ENCODE data around the gene VRK2. TPM values are rescaled to one million over a fixed set of nuclear protein-coding genes. Genes with fewer than 3 reads are reported as not detected.

The VRK2 gene
- total and polyA plus RNA-seq, 8 donors: 4.7 to 18.1 (median 13.3) TPM

DNA sequence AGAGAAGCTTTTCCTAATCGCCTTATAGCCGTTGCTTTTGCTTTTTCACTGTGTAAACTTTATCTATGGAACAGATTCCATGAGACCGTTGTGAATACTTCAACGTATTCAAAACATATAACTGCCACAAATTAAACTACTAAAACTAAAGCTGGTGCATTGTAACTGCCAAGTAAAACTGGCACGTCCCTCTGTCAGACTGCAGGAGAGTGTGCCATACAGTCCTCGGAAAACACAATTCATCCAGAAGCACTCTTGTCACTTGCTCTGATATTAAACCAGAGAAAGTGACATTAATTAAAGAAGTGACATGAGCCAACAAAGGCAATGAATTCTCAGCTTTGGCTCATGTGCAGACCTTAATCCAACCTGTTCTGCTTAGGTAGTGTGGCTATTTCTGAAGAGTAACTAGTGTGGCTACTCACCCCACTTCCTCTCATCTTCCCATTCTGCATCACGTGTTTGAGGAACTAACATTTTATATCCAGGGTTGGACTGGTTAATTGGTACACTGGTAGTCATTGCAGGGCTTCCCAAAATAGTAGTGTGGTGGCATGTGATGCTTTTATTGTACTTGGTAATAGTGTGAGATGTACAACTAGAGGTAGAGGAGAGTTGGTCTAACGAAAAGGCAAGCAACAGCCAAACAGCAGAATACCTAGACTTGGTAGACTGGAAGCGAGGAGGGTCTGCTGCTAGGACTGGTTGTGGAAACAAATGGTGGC is 9.7 kb downstream of the VRK2 start:
- no peaks in the 10 kb centered on the region for H3K27me3 ChIP-seq
- intact Hi-C loops (cut with DNase I): no loop called here
- DNase-seq: no peak
- H3K9me3 ChIP-seq: no peaks in the 10 kb centered on the region
- ATAC-seq: peak in 1 of 4 donors; percentile 34
- no peak overlapping the region for H3K4me3 ChIP-seq
- no peak overlapping the region for H3K27ac ChIP-seq
- 72 to 75% methylated on average over 9 of the region's 9 CpGs for WGBS, 2 donors
- peaks cover 0 to 11% (median 0%) of the 10 kb centered on the region in 3 donors for H3K36me3 ChIP-seq
- peaks cover 0 to 12% (median 0%) of the 10 kb centered on the region in 3 donors for H3K4me1 ChIP-seq
- no peak for FAIRE-seq
- no peak for TF ChIP-seq CTCF (IDR thresholded peaks at IDR 0.05)

- FAIRE-seq (no peak), DNase-seq (no peak), ATAC-seq (no peak)
- Histone ChIP-seq H3K36me3 (peaks cover 0 to 11% (median 0%) of the 10 kb centered on the region in 3 donors), H3K27ac (no peak overlapping the region), H3K27me3 (no peaks in the 10 kb centered on the region), H3K4me1 (peaks cover 0 to 12% (median 0%) of the 10 kb centered on the region in 3 donors), H3K4me3 (no peak overlapping the region), H3K9me3 (no peaks in the 10 kb centered on the region)
- WGBS, 2 donors: 76 to 79% methylated on average over 6 of the region's 6 CpGs
- intact Hi-C loops (cut with DNase I): no loop called here
- TF ChIP-seq CTCF (IDR thresholded peaks at IDR 0.05): no peak
These were observed 11.3 kb downstream of the VRK2 start for GRCh38 chr2:58057707-58058530.

DNA sequence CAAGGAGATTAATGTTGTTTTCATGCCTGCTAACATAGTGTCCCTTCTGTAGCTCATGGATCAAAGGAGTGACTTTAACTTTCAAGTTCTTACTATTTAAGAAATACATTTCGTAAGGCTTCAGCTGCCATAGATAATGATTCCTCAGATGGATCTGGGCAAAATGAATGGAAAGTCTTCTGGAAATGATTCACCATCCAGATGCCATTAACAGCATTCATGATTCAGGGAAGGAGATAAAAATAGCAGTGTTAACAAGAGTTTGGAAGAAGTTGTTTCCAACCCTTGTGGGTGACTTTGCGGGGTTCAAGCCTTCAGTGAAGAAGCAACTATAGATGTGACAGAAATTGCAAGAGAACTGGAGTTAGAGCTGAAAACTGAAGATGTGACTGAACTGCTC is 17.0 kb downstream of the VRK2 start:
- intact Hi-C loops (cut with DNase I): no loop called here
- ATAC-seq (no peak), DNase-seq (no peak), FAIRE-seq (no peak)
- no peak for TF ChIP-seq CTCF (IDR thresholded peaks at IDR 0.05)
- Histone ChIP-seq H3K4me1 (no peaks in the 10 kb centered on the region), H3K36me3 (peaks cover 0 to 2% (median 0%) of the 10 kb centered on the region in 3 donors), H3K27ac (no peak overlapping the region), H3K9me3 (no peaks in the 10 kb centered on the region), H3K27me3 (no peaks in the 10 kb centered on the region), H3K4me3 (no peak overlapping the region)
- 89 to 94% methylated on average over 2 of the region's 2 CpGs for WGBS, 2 donors

GRCh38 chr2:58064086-58064485 is 17.5 kb downstream of the VRK2 start:
- H3K4me3 ChIP-seq: no peak overlapping the region
- intact Hi-C loops (cut with DNase I): no loop called here
- FAIRE-seq (no peak), DNase-seq (no peak), ATAC-seq (no peak)
- no peaks in the 10 kb centered on the region for H3K27me3 ChIP-seq
- 98 to 99% methylated on average over 2 of the region's 2 CpGs for WGBS, 2 donors
- H3K9me3 ChIP-seq: no peaks in the 10 kb centered on the region
- no peaks in the 10 kb centered on the region for H3K36me3 ChIP-seq
- no peaks in the 10 kb centered on the region for H3K4me1 ChIP-seq
- H3K27ac ChIP-seq: no peak overlapping the region
- no peak for TF ChIP-seq CTCF (IDR thresholded peaks at IDR 0.05)

All from pancreas (tissue), 10 donors.